Thoracic aorta (tissue), 2 donors: Measurements from ENCODE around the gene PROZ. TPM values are rescaled to one million over a fixed set of nuclear protein-coding genes. Genes with fewer than 3 reads are reported as not detected.

ENCODE experiments used
- ATAC-seq: fragments of 150-250 bp; one replicate; pipeline ENCODE4 v1.8.0; 2017; ENCODE audit warnings: low read depth; ENCODE audit not compliant: insufficient number of reproducible peaks, low FRiP score
- DNase-seq: peaks from one replicate; pipeline ENCODE4 v3.0.0-alpha.2; 2020; ENCODE audit warnings: low spot score
- H3K27ac ChIP-seq, 2 donors: fragments of 200-600 bp; sonication (generic); 1 replicate in 1 of 2; 2 replicates in 1 of 2; pipeline ENCODE4 v1.5.1; 2016; ENCODE audit warnings: mild to moderate bottlenecking in 2 of 2, moderate library complexity in 2 of 2
- H3K27me3 ChIP-seq: fragments of 200-600 bp; sonication (generic); replicated peaks from 2 replicates; pipeline ENCODE4 v1.6.0; 2016; ENCODE audit warnings: mild to moderate bottlenecking; ENCODE audit not compliant: insufficient read depth
- H3K36me3 ChIP-seq: fragments of 200-600 bp; sonication (generic); one replicate; pipeline ENCODE4 v1.5.1; 2016
- H3K4me1 ChIP-seq, 2 donors: fragments of 200-600 bp; sonication (generic); 1 replicate in 1 of 2; 2 replicates in 1 of 2; pipeline versions ENCODE4 v1.5.1 to v1.6.0; 2016; ENCODE audit warnings: low read depth in 2 of 2, mild to moderate bottlenecking in 1 of 2; ENCODE audit not compliant: control insufficient read depth in 1 of 2
- H3K4me3 ChIP-seq: fragments of 200-600 bp; sonication (generic); 2 replicates; pipeline ENCODE4 v1.5.1; 2016; ENCODE audit warnings: mild to moderate bottlenecking
- H3K9me3 ChIP-seq: fragments of 200-600 bp; sonication (generic); 2 replicates; pipeline ENCODE4 v1.5.1; 2016
- CTCF ChIP-seq: fragments of 200-600 bp; sonication (generic); IDR thresholded peaks from one replicate; pipeline ENCODE4 v1.5.1; 2019; ENCODE audit warnings: antibody characterized with exemption
- total RNA-seq, 2 donors: library from RNA; depleted of rRNA; stranded (reverse); fragments of >200 nt; gene quantifications; one replicate each; pipeline versions ENCODE4 v1.1.0 to v1.2.3, GENCODE V29; 2016

The PROZ gene
- total RNA-seq, 2 donors from 2014 or later: not detected

DNA sequence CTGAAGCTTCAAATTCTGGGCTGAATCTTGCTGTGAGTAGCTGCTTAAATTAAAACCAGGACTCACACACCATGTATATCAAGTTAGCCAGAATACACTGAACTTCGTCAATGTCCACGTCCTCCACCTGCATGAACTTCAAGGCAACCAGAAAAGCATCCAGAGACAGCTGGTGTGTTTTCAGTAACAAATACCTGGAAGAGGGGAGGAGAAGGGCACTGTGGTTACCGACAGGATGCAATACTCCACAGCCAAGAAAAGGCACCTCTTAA is 20.4 kb downstream of the PROZ start:
- no peak for TF ChIP-seq CTCF
- ATAC-seq: no peak
- no peaks in the 10 kb centered on the region for H3K4me1 ChIP-seq
- no peak overlapping the region for H3K27ac ChIP-seq
- DNase-seq: no peak
- H3K9me3 ChIP-seq: no peaks in the 10 kb centered on the region
- no peak overlapping the region for H3K4me3 ChIP-seq
- H3K36me3 ChIP-seq: peaks cover 67% of the 10 kb centered on the region
- no peaks in the 10 kb centered on the region for H3K27me3 ChIP-seq

DNA sequence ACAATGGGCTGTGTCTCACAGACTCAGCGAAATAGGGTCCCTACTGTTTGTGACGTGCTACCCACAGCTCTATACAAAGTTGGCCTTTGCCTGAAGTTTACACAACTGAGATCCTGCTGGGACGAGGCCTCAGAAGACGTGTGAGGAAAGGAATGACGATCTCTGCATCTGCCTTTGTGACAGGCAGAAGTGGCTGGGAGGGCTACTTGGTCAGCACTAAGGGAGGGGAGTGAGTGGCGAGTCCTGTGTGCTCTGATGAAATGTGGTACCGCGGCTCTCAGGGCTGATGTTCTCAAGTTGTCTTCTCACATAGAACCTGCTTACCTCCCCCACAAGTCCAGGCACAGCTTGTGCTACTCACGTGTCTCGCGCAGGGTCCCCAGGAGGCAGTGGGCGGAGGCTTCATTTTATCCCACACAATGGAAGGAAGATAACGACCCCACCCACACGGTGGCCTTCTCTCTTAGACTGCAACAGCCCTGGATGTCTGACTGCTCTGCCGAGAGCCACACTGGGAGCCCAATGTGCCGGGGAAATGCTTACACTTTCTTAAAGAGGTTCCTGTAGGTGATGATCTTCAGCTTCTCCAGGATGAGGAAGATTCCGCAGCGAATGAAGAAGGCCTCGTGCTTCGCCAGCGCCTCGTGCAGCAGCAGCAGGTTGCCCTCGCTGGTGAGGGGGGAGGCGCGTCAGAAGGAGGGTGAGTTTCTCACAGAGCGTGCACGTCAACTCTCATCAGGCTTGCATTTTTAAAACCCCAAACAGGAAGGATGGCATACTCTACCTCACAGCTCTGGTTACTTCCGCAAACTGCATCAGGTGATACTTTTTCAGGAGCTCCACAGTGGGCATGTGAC is 21.2 kb downstream of the PROZ start:
- no peaks in the 10 kb centered on the region for H3K27me3 ChIP-seq
- H3K9me3 ChIP-seq: no peaks in the 10 kb centered on the region
- H3K4me3 ChIP-seq: no peak overlapping the region
- no peak overlapping the region for H3K27ac ChIP-seq
- DNase-seq: no peak
- H3K4me1 ChIP-seq: no peaks in the 10 kb centered on the region
- ATAC-seq: no peak
- no peak for TF ChIP-seq CTCF
- peaks cover 74% of the 10 kb centered on the region for H3K36me3 ChIP-seq

GRCh38 chr13:113182046-113182445 is 23.6 kb downstream of the PROZ start:
- Histone ChIP-seq H3K27me3 (no peaks in the 10 kb centered on the region), H3K4me3 (no peak overlapping the region), H3K36me3 (peaks cover 66% of the 10 kb centered on the region), H3K27ac (no peak overlapping the region), H3K9me3 (no peaks in the 10 kb centered on the region), H3K4me1 (no peaks in the 10 kb centered on the region)
- ATAC-seq: no peak
- no peak for DNase-seq
- TF ChIP-seq CTCF: no peak

DNA sequence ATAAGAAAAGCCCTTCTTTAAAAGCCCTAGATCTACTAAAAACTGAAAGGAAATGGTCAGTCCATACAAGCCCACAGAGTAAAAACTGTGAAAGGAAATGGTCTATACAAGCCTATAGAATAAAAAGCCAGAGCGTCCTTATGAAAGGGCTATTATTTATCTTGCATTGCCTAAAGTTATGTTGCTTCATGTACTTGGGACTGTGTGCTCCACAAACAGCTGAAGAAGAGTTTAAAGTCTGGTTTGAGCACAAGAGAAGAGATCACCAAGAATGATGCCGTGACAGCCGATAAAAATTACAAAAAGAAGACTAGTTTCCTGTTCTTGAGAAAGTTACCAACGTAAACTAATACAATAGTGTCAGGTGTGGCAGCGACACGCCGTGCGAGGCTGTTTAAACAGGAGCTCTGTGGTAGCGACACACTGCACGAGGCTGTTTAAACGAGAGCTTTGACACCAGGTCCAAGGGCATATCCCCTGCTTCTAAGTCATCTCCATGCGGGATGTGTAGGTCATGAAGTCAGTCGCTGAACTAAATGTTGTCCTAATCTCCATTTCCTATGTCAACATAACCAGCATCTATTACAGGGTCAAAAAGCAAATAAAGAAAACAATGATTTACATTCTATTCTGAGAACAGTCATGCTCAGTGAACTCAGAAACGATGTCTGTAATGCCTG is 25.1 kb downstream of the PROZ start:
- H3K9me3 ChIP-seq: no peaks in the 10 kb centered on the region
- no peak overlapping the region for H3K4me3 ChIP-seq
- H3K36me3 ChIP-seq: peaks cover 57% of the 10 kb centered on the region
- ATAC-seq: no peak
- no peaks in the 10 kb centered on the region for H3K27me3 ChIP-seq
- TF ChIP-seq CTCF: no peak
- no peak overlapping the region for H3K27ac ChIP-seq
- no peaks in the 10 kb centered on the region for H3K4me1 ChIP-seq
- no peak for DNase-seq

DNA sequence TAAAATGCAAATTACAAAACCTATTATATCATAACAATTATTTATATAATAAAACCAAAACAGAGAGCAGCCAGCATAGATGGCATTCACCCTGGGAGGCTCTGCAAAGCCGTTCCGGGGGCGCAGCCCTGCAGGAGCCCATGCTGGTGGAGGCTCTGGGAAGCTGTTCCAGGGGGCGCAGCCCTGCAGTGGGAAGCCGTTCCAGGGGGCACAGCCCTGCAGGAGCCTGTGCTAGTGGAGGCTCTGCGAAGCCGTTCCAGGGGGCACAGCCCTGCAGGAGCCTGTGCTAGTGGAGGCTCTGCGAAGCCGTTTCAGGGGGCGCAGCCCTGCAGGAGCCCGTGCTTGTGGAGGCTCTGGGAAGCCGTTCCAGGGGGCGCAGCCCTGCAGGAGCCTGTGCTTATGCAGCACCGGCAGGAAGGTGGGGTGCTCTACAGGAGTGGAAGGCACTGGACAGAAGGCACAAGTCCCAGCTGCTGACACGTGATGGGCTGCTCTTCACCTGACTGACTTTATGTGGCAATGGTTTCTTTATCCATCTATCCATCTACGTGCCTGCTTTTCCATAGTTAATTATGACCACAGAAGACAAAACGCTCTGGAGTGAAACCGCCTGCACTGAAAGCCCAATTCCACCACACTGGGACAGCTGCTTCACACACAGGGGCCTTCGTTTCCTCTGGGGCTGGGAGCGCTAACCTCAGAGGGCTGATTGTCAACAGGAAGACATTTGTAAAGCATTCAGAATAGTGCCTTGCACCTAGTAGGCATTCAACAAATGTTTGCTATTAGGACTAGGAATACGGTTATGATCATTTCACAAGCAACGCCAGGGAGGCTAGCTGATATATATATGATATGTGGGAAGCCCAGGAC is 26.4 kb downstream of the PROZ start:
- H3K36me3 ChIP-seq: peaks cover 44% of the 10 kb centered on the region
- ATAC-seq (no peak), DNase-seq (no peak)
- H3K27me3 ChIP-seq: no peaks in the 10 kb centered on the region
- no peaks in the 10 kb centered on the region for H3K9me3 ChIP-seq
- no peak overlapping the region for H3K27ac ChIP-seq
- no peak for TF ChIP-seq CTCF
- no peaks in the 10 kb centered on the region for H3K4me1 ChIP-seq
- H3K4me3 ChIP-seq: no peak overlapping the region
